ENCODE measurements around the gene CGAS. TPM values are rescaled to one million over a fixed set of nuclear protein-coding genes. Genes with fewer than 3 reads are reported as not detected.

The CGAS gene
- 8.1 and 9.5 TPM in 2 replicates for total RNA-seq

DNA sequence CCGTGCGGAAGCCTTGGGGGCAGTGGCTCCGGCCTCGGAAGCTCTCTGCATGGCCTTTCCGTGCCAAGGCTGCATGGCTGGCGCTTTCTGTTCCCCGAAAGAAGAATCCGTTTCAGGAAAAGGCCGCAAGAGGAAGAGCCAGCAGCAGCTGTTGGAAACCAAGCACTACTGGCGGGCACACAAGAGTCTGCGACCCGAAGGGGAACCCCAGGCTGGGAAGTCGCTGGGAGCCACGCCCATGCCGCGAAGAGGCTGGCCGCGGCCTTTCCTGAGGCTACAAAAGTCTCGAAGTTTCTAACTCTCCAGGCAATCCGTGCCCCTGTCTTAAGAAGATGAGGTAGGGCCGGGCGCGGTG lies at the start of gene CGAS:
CGAS (minus strand) TSS at position 191 of the 355 bp plus-strand sequence; CDS start at position 75, 116 bp downstream.
- Histone ChIP-seq H3K36me3 (ENCODE audit: control insufficient read depth, insufficient read depth, low read length) (no peaks in the 10 kb centered on the region), H3K27me3 (ENCODE audit: control insufficient read depth, insufficient read depth, low read length) (no peaks in the 10 kb centered on the region), H3K4me3 (ENCODE audit: low read depth, low read length) (peak within 1 kb of the TSS; percentile 41)
- TF ChIP-seq, protein P1, sequence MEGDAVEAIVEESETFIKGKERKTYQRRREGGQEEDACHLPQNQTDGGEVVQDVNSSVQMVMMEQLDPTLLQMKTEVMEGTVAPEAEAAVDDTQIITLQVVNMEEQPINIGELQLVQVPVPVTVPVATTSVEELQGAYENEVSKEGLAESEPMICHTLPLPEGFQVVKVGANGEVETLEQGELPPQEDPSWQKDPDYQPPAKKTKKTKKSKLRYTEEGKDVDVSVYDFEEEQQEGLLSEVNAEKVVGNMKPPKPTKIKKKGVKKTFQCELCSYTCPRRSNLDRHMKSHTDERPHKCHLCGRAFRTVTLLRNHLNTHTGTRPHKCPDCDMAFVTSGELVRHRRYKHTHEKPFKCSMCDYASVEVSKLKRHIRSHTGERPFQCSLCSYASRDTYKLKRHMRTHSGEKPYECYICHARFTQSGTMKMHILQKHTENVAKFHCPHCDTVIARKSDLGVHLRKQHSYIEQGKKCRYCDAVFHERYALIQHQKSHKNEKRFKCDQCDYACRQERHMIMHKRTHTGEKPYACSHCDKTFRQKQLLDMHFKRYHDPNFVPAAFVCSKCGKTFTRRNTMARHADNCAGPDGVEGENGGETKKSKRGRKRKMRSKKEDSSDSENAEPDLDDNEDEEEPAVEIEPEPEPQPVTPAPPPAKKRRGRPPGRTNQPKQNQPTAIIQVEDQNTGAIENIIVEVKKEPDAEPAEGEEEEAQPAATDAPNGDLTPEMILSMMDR (IDR thresholded peaks at IDR 0.05; ENCODE audit: insufficient read depth, low read length, poor library complexity, severe bottlenecking) = no peak
- peak; percentile 28 for DNase-seq (ENCODE audit: low read depth)

DNA sequence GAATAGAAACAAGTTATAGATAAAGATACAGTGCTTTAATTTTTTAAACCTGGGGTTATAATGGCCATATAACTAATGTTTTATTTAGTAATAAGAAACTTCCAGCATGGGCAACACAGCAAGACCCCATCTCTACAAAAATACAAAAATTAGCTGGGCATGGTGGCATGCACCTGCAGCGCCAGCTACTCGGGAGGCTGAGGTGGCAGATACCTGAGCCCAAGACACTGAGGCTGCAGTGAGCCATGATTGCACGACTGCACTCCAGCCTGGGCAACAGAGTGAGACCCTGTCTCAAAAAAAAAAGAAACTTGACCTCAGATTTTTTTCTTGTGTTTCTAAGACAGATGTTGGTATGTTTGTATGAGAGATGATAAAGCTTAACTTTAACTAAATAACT lies 45.8 kb upstream of the CGAS start:
- Histone ChIP-seq H3K27me3 (ENCODE audit: control insufficient read depth, insufficient read depth, low read length) (no peaks in the 10 kb centered on the region), H3K36me3 (ENCODE audit: control insufficient read depth, insufficient read depth, low read length) (peaks cover 2% of the 10 kb centered on the region), H3K4me3 (ENCODE audit: low read depth, low read length) (no peak overlapping the region)
- DNase-seq (ENCODE audit: low read depth) = no peak
- TF ChIP-seq, protein P1 (IDR thresholded peaks at IDR 0.05; ENCODE audit: insufficient read depth, low read length, poor library complexity, severe bottlenecking) = no peak

DNA sequence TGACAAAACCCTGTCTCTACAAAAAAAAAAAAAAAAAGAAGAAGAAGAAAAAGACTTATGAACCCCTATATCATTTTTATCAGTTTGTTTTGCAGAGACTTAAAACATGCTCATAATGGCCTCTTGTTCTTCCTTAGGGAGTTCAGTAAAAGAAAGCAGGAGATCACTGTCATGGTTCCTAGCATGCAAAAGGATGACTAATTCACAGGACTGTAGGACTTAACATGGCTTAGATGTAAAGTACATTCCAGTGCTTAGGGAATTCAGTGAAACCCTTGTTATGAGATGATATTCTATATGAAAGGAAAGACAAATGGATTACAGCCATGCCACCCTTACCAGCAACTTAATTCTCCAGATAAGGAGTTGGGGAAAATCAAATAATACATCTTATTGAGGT lies 39.3 kb upstream of the CGAS start:
- no peaks in the 10 kb centered on the region for H3K27me3 ChIP-seq (ENCODE audit: control insufficient read depth, insufficient read depth, low read length)
- no peak for DNase-seq (ENCODE audit: low read depth)
- no peak overlapping the region for H3K4me3 ChIP-seq (ENCODE audit: low read depth, low read length)
- TF ChIP-seq, protein P1 (IDR thresholded peaks at IDR 0.05; ENCODE audit: insufficient read depth, low read length, poor library complexity, severe bottlenecking) = no peak
- no peaks in the 10 kb centered on the region for H3K36me3 ChIP-seq (ENCODE audit: control insufficient read depth, insufficient read depth, low read length)

DNA sequence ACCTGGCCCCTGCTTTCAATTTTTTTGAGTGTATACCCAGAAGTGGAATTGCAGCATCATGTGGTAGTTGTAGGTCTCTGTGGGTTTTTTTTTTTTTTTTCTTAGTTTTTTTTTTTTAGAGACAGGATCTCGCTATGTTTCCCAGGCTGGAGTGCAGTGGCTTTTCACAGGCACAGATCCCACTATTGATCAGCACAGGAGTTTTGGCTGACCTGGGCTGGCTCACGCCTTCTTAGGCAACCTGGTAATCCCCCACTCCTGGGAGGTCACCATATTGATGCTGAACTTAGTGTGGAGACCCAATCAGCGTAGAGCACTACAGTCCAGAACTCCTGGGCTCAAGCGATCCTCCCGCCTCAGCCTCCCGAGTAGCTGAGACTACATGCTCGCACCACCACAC lies 35.4 kb upstream of the CGAS start:
- H3K27me3 ChIP-seq (ENCODE audit: control insufficient read depth, insufficient read depth, low read length) = no peaks in the 10 kb centered on the region
- H3K4me3 ChIP-seq (ENCODE audit: low read depth, low read length) = no peak overlapping the region
- no peak for DNase-seq (ENCODE audit: low read depth)
- no peaks in the 10 kb centered on the region for H3K36me3 ChIP-seq (ENCODE audit: control insufficient read depth, insufficient read depth, low read length)
- TF ChIP-seq, protein P1 (IDR thresholded peaks at IDR 0.05; ENCODE audit: insufficient read depth, low read length, poor library complexity, severe bottlenecking) = no peak

DNA sequence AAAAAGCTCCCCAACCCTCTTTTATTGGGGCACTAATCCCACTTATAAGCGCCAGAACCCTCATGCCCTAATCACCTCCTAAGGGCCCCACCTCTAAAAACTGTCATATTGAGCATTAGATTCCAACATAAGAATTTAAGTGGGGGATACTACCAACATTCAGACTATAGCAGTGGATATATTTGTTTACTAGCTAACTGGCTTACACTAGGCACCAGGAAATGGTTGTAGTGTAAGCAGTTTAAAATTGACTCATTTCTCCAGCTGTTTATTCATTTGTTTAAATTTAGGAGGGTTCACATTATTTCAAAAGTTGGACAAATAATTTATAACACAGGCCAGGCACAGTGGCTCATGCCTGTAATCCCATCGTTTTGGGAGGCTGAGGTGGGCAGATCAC lies 32.3 kb upstream of the CGAS start:
- no peak overlapping the region for H3K4me3 ChIP-seq (ENCODE audit: low read depth, low read length)
- no peak for DNase-seq (ENCODE audit: low read depth)
- no peaks in the 10 kb centered on the region for H3K36me3 ChIP-seq (ENCODE audit: control insufficient read depth, insufficient read depth, low read length)
- TF ChIP-seq, protein P1 (IDR thresholded peaks at IDR 0.05; ENCODE audit: insufficient read depth, low read length, poor library complexity, severe bottlenecking) = no peak
- no peaks in the 10 kb centered on the region for H3K27me3 ChIP-seq (ENCODE audit: control insufficient read depth, insufficient read depth, low read length)

DNA sequence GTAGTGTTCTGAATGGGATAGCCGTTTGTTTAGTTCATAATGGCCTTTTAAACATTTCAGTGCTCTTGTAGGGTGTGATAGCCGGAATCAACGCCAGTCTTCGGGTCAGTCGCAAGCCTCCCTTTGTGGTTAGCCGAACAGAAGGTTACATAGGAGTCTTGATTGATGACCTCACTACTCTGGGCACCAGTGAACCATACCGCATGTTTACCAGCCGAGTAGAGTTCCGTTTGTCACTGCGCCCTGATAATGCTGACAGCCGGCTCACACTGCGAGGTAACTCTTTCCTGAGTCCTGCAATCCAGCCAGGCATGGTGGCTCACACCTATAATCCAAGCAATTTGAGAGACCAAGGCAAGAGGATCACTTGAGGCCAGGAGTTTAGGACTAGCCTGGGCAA lies 29.9 kb upstream of the CGAS start:
- Histone ChIP-seq H3K4me3 (ENCODE audit: low read depth, low read length) (no peak overlapping the region), H3K36me3 (ENCODE audit: control insufficient read depth, insufficient read depth, low read length) (no peaks in the 10 kb centered on the region), H3K27me3 (ENCODE audit: control insufficient read depth, insufficient read depth, low read length) (no peaks in the 10 kb centered on the region)
- no peak for DNase-seq (ENCODE audit: low read depth)
- TF ChIP-seq, protein P1 (IDR thresholded peaks at IDR 0.05; ENCODE audit: insufficient read depth, low read length, poor library complexity, severe bottlenecking) = no peak

All from kidney epithelial cell (primary cell).